H7 (cell line): ENCODE results near the gene SH3YL1. TPM values are rescaled to one million over a fixed set of nuclear protein-coding genes. Genes with fewer than 3 reads are reported as not detected.
"Not testable (repeated sequence)": the region's sequence is repeated elsewhere in the genome, so short reads cannot be mapped to it uniquely, and the experiment has no call there.

Source experiments
- DNase-seq: peaks from one replicate; pipeline ENCODE4 v3.0.0; 2012
- H3K27me3 ChIP-seq: 2 replicates; pipeline ENCODE4 v1.6.0; 2011; ENCODE audit warnings: mild to moderate bottlenecking, low read length; ENCODE audit not compliant: control insufficient read depth, insufficient read depth
- H3K36me3 ChIP-seq: replicated peaks from 2 replicates; pipeline ENCODE4 v1.5.1; 2011; ENCODE audit warnings: low read length; ENCODE audit not compliant: control insufficient read depth, insufficient read depth
- H3K4me3 ChIP-seq: 2 replicates; pipeline ENCODE4 v1.5.1; 2011; ENCODE audit warnings: low read depth, mild to moderate bottlenecking, control low read depth, low read length, moderate library complexity; ENCODE audit not compliant: insufficient read depth
- total RNA-seq: library from RNA; depleted of rRNA; stranded (reverse); fragments of >200 nt; shearing (Covaris generic); gene quantifications from 2 replicates; pipeline ENCODE4 v1.2.3, GENCODE V29; 2014; rRNA removed

SH3YL1 gene
- total RNA-seq, 1 experiment from 2014 or later = 15.4 TPM

GRCh38 chr2:175880-176820, 87.7 kb downstream of the SH3YL1 start:
- Histone ChIP-seq H3K36me3 (no peaks in the 10 kb centered on the region), H3K4me3 (no peak overlapping the region), H3K27me3 (no peaks in the 10 kb centered on the region)
- no peak for DNase-seq

- Histone ChIP-seq H3K36me3 (no peaks in the 10 kb centered on the region), H3K4me3 (no peak overlapping the region), H3K27me3 (no peaks in the 10 kb centered on the region)
- no peak for DNase-seq
Measured at GRCh38 chr2:175161-175786, 88.6 kb downstream of the SH3YL1 start.

GRCh38 chr2:172120-172519, 91.7 kb downstream of the SH3YL1 start:
- peak; percentile 62 for DNase-seq
- not testable (repeated sequence) for H3K36me3 ChIP-seq, H3K4me3 ChIP-seq, H3K27me3 ChIP-seq

GRCh38 chr2:169741-170140, 94.1 kb downstream of the SH3YL1 start:
- H3K27me3 ChIP-seq = no peaks in the 10 kb centered on the region
- H3K4me3 ChIP-seq = no peak overlapping the region
- no peak for DNase-seq

More at GRCh38 chr2:169741-170140, 94.1 kb downstream of the SH3YL1 start:
- no peaks in the 10 kb centered on the region for H3K36me3 ChIP-seq

Other genes starting within 250 kb of the SH3YL1 start
- gene FAM110C, start 217.5 kb downstream of the SH3YL1 start, total RNA-seq = 2.0 and 2.3 TPM in 2 replicates
- 138 and 179 TPM in 2 replicates for gene ACP1, start 915 bp upstream of the SH3YL1 start, total RNA-seq
- 1.1 and 2.6 TPM in 2 replicates for gene ALKAL2, start 24.1 kb upstream of the SH3YL1 start, total RNA-seq